MCF 10A (cell line): ENCODE results near the gene CTSZ. TPM values are rescaled to one million over a fixed set of nuclear protein-coding genes. Genes with fewer than 3 reads are reported as not detected.

Experiments
- BruUV-seq: library from RNA; stranded (reverse); fragments of 400-500 nt; replicated peaks from 2 replicates; lab custom pipeline; 2021; lab: Mats Ljungman, UMichigan
- CTCF ChIA-PET: fragments of 300-600 bp; sonication (Branson Sonifier 250); formaldehyde crosslinking; extraction: SDS; loops from one replicate; lab custom pipeline; 2021; ENCODE audit warnings: antibody characterized with exemption, inconsistent platforms; lab: Yijun Ruan, JAX
- POLR2A ChIA-PET: fragments of 300-600, 350-650 bp; sonication (Branson Sonifier 250); formaldehyde crosslinking; extraction: SDS; loops from one replicate; lab custom pipeline; 2020; ENCODE audit warnings: antibody characterized with exemption, inconsistent platforms; lab: Yijun Ruan, JAX
- DNase-seq: peaks from one replicate; pipeline ENCODE4 v3.0.0-alpha.2; 2018; ENCODE audit not compliant: unreplicated experiment
- H3K27ac Mint-ChIP-seq: one replicate; pipeline ENCODE4 v1.8.0; 2022; ENCODE audit warnings: mild to moderate bottlenecking, low read depth, mixed read lengths; ENCODE audit not compliant: unreplicated experiment
- H3K27me3 Mint-ChIP-seq: one replicate; pipeline ENCODE4 v1.8.0; 2022; ENCODE audit warnings: mixed read lengths; ENCODE audit not compliant: insufficient read depth, unreplicated experiment
- H3K36me3 Mint-ChIP-seq: one replicate; pipeline ENCODE4 v1.8.0; 2022; ENCODE audit warnings: mild to moderate bottlenecking, moderate library complexity, mixed read lengths; ENCODE audit not compliant: insufficient read depth, unreplicated experiment
- H3K4me1 Mint-ChIP-seq: one replicate; pipeline ENCODE4 v1.8.0; 2022; ENCODE audit warnings: mixed read lengths; ENCODE audit not compliant: insufficient read depth, unreplicated experiment
- H3K4me3 Mint-ChIP-seq: one replicate; pipeline ENCODE4 v1.8.0; 2022; ENCODE audit warnings: mild to moderate bottlenecking, moderate library complexity, mixed read lengths; ENCODE audit not compliant: unreplicated experiment
- H3K9me3 Mint-ChIP-seq: one replicate; pipeline ENCODE4 v1.8.0; 2022; ENCODE audit warnings: mixed read lengths; ENCODE audit not compliant: unreplicated experiment
- intact Hi-C: fragments of 100-400 bp; cut with micrococcal nuclease; formaldehyde crosslinking; loops from 2 replicates; pipeline ENCODE4 v1.14.1; 2022
- total RNA-seq: library from RNA; stranded (reverse); gene quantifications from 2 replicates; pipeline ENCODE4 v1.2.3, GENCODE V29; 2022
- TF ChIP-seq, protein P1 (sequence below): fragments of 200-600 bp; IDR thresholded peaks from one replicate; pipeline ENCODE4 v1.8.0; 2022; ENCODE audit warnings: antibody characterized with exemption, mild to moderate bottlenecking; ENCODE audit not compliant: unreplicated experiment

Gene CTSZ
- total RNA-seq, 1 experiment from 2014 or later, result 96.6 TPM

DNA sequence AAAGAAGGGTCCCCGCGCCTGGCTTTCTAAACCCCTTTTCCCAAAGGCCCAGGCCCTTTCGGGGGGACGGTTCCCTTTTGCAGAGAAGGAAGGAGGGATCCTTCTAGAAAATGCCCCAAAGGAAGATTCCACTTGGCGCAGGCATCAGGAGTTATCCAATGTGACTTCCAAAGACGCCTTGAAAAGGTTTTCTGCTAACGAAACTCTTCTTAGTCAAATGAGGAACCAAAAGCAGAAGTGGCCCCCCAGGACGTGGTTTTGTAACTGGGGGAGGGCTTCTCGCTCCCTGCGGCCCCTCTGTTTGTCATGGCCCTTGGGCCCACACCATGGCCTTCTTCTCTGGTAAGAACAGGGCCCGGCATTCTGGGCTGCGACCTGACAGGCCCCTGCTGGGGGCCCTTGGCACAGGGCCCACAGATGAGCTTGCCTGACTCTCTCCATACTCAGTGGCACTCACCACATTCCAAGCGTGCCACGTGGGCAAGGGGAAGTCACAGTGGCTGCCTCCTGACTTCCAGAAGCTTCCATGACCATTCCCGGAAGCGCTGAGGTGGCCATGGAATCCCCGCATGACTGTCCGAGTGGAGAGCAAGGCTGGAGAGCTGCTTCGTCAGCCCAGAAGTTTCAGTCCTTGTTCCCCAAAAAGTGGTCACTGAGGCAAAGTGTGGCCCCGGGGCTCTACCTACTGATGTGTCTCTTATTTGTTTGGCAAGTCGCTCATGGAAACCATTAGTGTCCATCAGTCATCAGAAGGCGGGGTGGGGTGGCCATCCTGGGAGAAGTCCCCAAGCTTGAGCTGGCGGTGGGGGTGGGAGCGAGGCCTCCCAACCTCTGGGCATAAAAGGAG, 834 bp upstream of the CTSZ start:
- Mint-ChIP-seq H3K27ac (no peak overlapping the region), H3K36me3 (peaks cover 16% of the 10 kb centered on the region), H3K4me1 (peaks cover 41% of the 10 kb centered on the region), H3K4me3 (peak overlapping the region; percentile 77), H3K9me3 (no peaks in the 10 kb centered on the region), H3K27me3 (no peaks in the 10 kb centered on the region)
- ChIA-PET CTCF (interaction anchor here (1.2 kb wide), 1 partner anchor 9 kb away, joined by 3 read pairs; no protein-coding TSS in a partner anchor), POLR2A (interaction anchor here (0.5 to 1.7 kb wide), 8 partner anchors 13 to 1297 kb away, joined by 3 to 5 read pairs (median 4); no protein-coding TSS in a partner anchor)
- DNase-seq, result no peak
- TF ChIP-seq, protein P1, sequence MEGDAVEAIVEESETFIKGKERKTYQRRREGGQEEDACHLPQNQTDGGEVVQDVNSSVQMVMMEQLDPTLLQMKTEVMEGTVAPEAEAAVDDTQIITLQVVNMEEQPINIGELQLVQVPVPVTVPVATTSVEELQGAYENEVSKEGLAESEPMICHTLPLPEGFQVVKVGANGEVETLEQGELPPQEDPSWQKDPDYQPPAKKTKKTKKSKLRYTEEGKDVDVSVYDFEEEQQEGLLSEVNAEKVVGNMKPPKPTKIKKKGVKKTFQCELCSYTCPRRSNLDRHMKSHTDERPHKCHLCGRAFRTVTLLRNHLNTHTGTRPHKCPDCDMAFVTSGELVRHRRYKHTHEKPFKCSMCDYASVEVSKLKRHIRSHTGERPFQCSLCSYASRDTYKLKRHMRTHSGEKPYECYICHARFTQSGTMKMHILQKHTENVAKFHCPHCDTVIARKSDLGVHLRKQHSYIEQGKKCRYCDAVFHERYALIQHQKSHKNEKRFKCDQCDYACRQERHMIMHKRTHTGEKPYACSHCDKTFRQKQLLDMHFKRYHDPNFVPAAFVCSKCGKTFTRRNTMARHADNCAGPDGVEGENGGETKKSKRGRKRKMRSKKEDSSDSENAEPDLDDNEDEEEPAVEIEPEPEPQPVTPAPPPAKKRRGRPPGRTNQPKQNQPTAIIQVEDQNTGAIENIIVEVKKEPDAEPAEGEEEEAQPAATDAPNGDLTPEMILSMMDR, result no peak
- intact Hi-C loops, result no loop called here
- no TSS peak for BruUV-seq

DNA sequence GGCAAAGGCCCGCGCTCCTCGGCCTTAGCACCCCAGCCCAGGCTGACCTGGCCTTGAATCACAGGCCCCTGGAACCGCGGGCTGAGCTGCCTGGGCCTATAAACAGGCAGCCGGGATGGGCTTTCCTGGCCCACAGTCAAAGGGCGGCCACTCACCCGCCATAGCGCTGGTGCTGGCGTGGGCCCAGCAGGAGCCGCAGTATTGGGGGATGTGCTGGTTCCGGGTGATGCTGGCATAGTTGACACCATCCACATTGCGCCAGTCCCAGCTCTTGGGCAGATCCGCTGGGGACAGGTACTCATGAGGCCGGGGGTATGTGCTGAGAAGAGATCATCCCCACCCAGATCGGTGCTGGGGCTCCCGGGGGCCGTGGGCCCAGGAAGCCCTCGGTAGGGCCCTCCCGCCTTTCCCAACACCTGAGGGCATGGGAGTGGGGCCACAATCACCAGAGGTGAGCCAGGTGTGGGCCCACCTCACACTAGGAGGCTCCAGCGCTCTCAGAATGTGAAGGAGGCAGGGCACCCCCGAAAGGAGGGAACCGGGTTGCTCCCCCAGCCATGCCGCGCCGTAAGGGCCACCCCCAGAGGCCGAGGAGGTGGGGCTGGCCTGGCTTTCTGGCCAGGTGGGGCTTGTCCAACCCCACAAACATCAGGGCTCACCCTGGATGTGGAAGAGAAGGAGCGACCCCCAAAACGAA, 739 bp downstream of the CTSZ start:
- H3K27ac Mint-ChIP-seq, result peak overlapping the region; percentile 86
- TF ChIP-seq, protein P1, result no peak
- H3K36me3 Mint-ChIP-seq, result peaks cover 28% of the 10 kb centered on the region
- ChIA-PET POLR2A (interaction anchor here (0.7 to 1.5 kb wide), 5 partner anchors 26 to 1449 kb away, joined by 3 to 4 read pairs (median 3); partner anchors contain the start of gene ATP5F1E), CTCF (interaction anchor here (0.6 to 0.8 kb wide), 3 partner anchors 13 to 136 kb away, joined by 3 to 5 read pairs (median 4); no protein-coding TSS in a partner anchor)
- DNase-seq, result peak; percentile 32
- H3K27me3 Mint-ChIP-seq, result no peaks in the 10 kb centered on the region
- peak overlapping the region; percentile 77 for H3K4me3 Mint-ChIP-seq
- H3K4me1 Mint-ChIP-seq, result peaks cover 44% of the 10 kb centered on the region
- BruUV-seq, result TSS peak; percentile 56
- H3K9me3 Mint-ChIP-seq, result no peaks in the 10 kb centered on the region
- intact Hi-C loops, result no loop called here

DNA sequence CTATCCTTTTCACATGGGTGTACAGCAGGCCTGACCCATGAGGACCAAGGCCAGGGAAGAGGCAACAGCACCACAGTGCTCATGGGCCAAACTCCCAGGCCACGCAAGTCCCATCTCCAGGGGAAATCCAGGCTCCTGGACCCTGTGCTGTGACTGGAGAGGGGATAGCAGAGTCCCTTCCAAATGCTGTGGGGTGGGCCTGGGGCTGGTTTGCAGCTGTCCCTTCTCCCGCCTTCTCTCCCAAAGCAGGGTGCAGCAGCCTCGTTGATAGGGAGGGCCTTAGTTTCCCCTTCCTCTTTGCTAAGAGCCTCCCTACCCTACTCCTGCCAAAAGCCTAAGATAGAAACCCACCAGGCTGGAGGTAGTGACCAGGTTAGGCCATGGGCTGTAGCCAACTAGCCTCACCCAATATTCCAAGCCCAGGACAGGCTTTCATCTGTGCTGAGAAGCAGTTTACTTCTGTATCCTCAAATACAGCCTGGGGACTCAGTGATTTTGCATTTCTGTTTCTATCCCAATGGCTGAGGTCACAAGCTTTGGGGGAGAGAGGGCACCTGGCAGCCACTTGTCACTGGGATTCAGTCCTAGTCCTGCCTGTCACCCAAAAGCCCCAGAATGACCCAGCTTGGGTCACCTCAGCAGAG, 1.4 kb downstream of the CTSZ start:
- Mint-ChIP-seq H3K4me3 (peak overlapping the region; percentile 77), H3K27me3 (no peaks in the 10 kb centered on the region), H3K36me3 (peaks cover 33% of the 10 kb centered on the region), H3K9me3 (no peaks in the 10 kb centered on the region), H3K27ac (peak overlapping the region; percentile 86), H3K4me1 (peaks cover 37% of the 10 kb centered on the region)
- CTCF ChIA-PET, result interaction anchor here (0.6 to 0.8 kb wide), 3 partner anchors 12 to 136 kb away, joined by 3 to 5 read pairs (median 4); no protein-coding TSS in a partner anchor
- no TSS peak for BruUV-seq
- POLR2A ChIA-PET, result interaction anchor here (0.7 to 1.5 kb wide), 4 partner anchors 27 to 1449 kb away, joined by 3 to 4 read pairs (median 3); partner anchors contain the start of gene ATP5F1E
- intact Hi-C loops, result no loop called here
- no peak for DNase-seq
- TF ChIP-seq, protein P1, result no peak
